ENCODE measurements around the gene DCTPP1.

- TF ChIP-seq CTCF (conservative IDR thresholded peaks at IDR 0.05; ENCODE audit: low read length) (peak; percentile 76), EZH2phosphoT487 (IDR thresholded peaks at IDR 0.05; ENCODE audit: borderline replicate concordance) (no peak)
Measured at GRCh38 chr16:30429678-30430427, at the start of gene DCTPP1.
